ENCODE data around the gene INTS1. TPM values are rescaled to one million over a fixed set of nuclear protein-coding genes. Genes with fewer than 3 reads are reported as not detected.

The INTS1 gene
- total RNA-seq, 1 donor from 2014 or later = 81.9 TPM

- Histone ChIP-seq H3K4me2 (ENCODE audit: low read length) (no peak overlapping the region), H3K4me3 (ENCODE audit: insufficient read depth, low read depth, low read length) (no peak overlapping the region), H2AFZ (ENCODE audit: low read depth, low read length) (no peak overlapping the region), H3K36me3 (ENCODE audit: insufficient read depth, low read length) (peaks cover 3% of the 10 kb centered on the region), H3K9me3 (ENCODE audit: insufficient read depth, low read depth, low read length) (no peaks in the 10 kb centered on the region), H4K20me1 (ENCODE audit: insufficient read depth, low read length) (peaks cover 9% of the 10 kb centered on the region), H3K27me3 (ENCODE audit: insufficient read depth, low read length) (no peaks in the 10 kb centered on the region), H3K9ac (ENCODE audit: low read length) (no peak overlapping the region), H3K4me1 (ENCODE audit: insufficient read depth, low read length) (no peaks in the 10 kb centered on the region), H3K27ac (ENCODE audit: low read depth, low read length) (no peak overlapping the region), H3K79me2 (ENCODE audit: insufficient read depth, low read length) (no peaks in the 10 kb centered on the region)
- FAIRE-seq (no peak), DNase-seq (ENCODE audit: low read depth) (no peak)
- Mint-ChIP-seq H3K27ac (ENCODE audit: unreplicated experiment) (no peak overlapping the region), H3K4me1 (ENCODE audit: low read depth, unreplicated experiment) (no peaks in the 10 kb centered on the region), H3K36me3 (ENCODE audit: low read depth, unreplicated experiment) (peaks cover 15% of the 10 kb centered on the region), H3K9me3 (ENCODE audit: unreplicated experiment) (no peaks in the 10 kb centered on the region), H3K27me3 (ENCODE audit: low read depth, unreplicated experiment) (no peaks in the 10 kb centered on the region), H3K4me3 (ENCODE audit: unreplicated experiment) (no peak overlapping the region)
- TF ChIP-seq, protein P1, sequence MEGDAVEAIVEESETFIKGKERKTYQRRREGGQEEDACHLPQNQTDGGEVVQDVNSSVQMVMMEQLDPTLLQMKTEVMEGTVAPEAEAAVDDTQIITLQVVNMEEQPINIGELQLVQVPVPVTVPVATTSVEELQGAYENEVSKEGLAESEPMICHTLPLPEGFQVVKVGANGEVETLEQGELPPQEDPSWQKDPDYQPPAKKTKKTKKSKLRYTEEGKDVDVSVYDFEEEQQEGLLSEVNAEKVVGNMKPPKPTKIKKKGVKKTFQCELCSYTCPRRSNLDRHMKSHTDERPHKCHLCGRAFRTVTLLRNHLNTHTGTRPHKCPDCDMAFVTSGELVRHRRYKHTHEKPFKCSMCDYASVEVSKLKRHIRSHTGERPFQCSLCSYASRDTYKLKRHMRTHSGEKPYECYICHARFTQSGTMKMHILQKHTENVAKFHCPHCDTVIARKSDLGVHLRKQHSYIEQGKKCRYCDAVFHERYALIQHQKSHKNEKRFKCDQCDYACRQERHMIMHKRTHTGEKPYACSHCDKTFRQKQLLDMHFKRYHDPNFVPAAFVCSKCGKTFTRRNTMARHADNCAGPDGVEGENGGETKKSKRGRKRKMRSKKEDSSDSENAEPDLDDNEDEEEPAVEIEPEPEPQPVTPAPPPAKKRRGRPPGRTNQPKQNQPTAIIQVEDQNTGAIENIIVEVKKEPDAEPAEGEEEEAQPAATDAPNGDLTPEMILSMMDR (IDR thresholded peaks at IDR 0.05; ENCODE audit: insufficient read depth, low read depth, low read length) = no peak
- TF ChIP-seq EZH2 (IDR thresholded peaks at IDR 0.05; ENCODE audit: insufficient read depth, low read length) = no peak
Observed at GRCh38 chr7:1492221-1492620, 12.0 kb downstream of the INTS1 start.

DNA sequence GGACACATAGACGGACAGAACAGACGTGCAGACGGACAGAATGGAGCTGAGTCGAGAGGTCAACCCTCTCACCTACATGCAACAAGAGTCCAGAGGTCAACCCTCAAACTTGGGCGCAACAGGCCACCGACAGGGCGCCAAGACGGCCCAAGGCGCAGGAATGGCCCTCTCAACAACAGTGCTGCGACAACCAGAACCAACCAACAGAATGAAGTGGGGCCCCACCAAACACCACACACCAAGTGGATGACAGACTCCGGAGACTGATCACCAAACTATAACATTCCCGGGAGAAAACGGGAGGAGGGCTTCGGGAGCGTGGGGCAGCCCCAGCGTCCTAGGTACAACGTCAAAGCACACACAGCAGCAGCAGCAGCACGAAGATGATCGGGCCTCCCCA lies 13.4 kb downstream of the INTS1 start:
- Mint-ChIP-seq H3K27me3 (ENCODE audit: low read depth, unreplicated experiment) (no peaks in the 10 kb centered on the region), H3K4me1 (ENCODE audit: low read depth, unreplicated experiment) (no peaks in the 10 kb centered on the region), H3K9me3 (ENCODE audit: unreplicated experiment) (no peaks in the 10 kb centered on the region), H3K27ac (ENCODE audit: unreplicated experiment) (no peak overlapping the region), H3K4me3 (ENCODE audit: unreplicated experiment) (no peak overlapping the region), H3K36me3 (ENCODE audit: low read depth, unreplicated experiment) (peaks cover 15% of the 10 kb centered on the region)
- no peak for TF ChIP-seq EZH2 (IDR thresholded peaks at IDR 0.05; ENCODE audit: insufficient read depth, low read length)
- TF ChIP-seq, protein P1 (IDR thresholded peaks at IDR 0.05; ENCODE audit: insufficient read depth, low read depth, low read length) = no peak
- no peaks in the 10 kb centered on the region for H3K9me3 ChIP-seq (ENCODE audit: insufficient read depth, low read depth, low read length)
- peaks cover 10% of the 10 kb centered on the region for H4K20me1 ChIP-seq (ENCODE audit: insufficient read depth, low read length)
- H3K4me2 ChIP-seq (ENCODE audit: low read length) = no peak overlapping the region
- H3K79me2 ChIP-seq (ENCODE audit: insufficient read depth, low read length) = no peaks in the 10 kb centered on the region
- no peak overlapping the region for H2AFZ ChIP-seq (ENCODE audit: low read depth, low read length)
- no peak for DNase-seq (ENCODE audit: low read depth)
- H3K27ac ChIP-seq (ENCODE audit: low read depth, low read length) = no peak overlapping the region
- no peak for FAIRE-seq
- H3K9ac ChIP-seq (ENCODE audit: low read length) = no peak overlapping the region
- H3K27me3 ChIP-seq (ENCODE audit: insufficient read depth, low read length) = no peaks in the 10 kb centered on the region
- peaks cover 3% of the 10 kb centered on the region for H3K36me3 ChIP-seq (ENCODE audit: insufficient read depth, low read length)
- H3K4me1 ChIP-seq (ENCODE audit: insufficient read depth, low read length) = no peaks in the 10 kb centered on the region
- no peak overlapping the region for H3K4me3 ChIP-seq (ENCODE audit: insufficient read depth, low read depth, low read length)

DNA sequence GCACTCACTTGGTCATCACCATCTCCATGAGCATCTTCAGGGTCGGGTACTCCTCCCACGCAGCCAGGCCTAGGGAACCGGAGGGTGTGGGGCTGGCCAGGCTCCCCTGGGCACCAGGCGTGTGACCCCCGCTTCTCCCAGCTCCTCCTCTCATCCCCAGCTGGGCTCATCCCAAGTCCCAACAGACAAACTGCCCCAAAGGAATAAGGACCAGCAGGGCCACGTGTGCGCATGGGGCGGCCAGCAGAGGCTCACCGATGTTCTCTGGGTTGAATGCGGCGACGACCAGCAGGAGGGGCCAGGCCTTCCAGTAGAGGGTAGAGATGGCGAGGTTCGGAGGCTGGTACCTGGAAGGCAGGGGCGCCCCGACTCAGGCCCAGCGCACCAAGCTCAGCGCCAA lies 14.9 kb downstream of the INTS1 start:
- peaks cover 15% of the 10 kb centered on the region for H3K36me3 Mint-ChIP-seq (ENCODE audit: low read depth, unreplicated experiment)
- FAIRE-seq = no peak

More for the DNA sequence above, 14.9 kb downstream of the INTS1 start:
- H3K27ac ChIP-seq (ENCODE audit: low read depth, low read length) = no peak overlapping the region
- H3K4me1 Mint-ChIP-seq (ENCODE audit: low read depth, unreplicated experiment) = no peaks in the 10 kb centered on the region
- no peaks in the 10 kb centered on the region for H3K4me1 ChIP-seq (ENCODE audit: insufficient read depth, low read length)
- H3K27me3 ChIP-seq (ENCODE audit: insufficient read depth, low read length) = no peaks in the 10 kb centered on the region
- H4K20me1 ChIP-seq (ENCODE audit: insufficient read depth, low read length) = peaks cover 13% of the 10 kb centered on the region
- H2AFZ ChIP-seq (ENCODE audit: low read depth, low read length) = no peak overlapping the region
- H3K4me3 Mint-ChIP-seq (ENCODE audit: unreplicated experiment) = no peak overlapping the region
- TF ChIP-seq, protein P1 (IDR thresholded peaks at IDR 0.05; ENCODE audit: insufficient read depth, low read depth, low read length) = no peak
- TF ChIP-seq EZH2 (IDR thresholded peaks at IDR 0.05; ENCODE audit: insufficient read depth, low read length) = no peak
- H3K4me3 ChIP-seq (ENCODE audit: insufficient read depth, low read depth, low read length) = no peak overlapping the region
- H3K9me3 Mint-ChIP-seq (ENCODE audit: unreplicated experiment) = no peaks in the 10 kb centered on the region
- DNase-seq (ENCODE audit: low read depth) = no peak
- no peaks in the 10 kb centered on the region for H3K79me2 ChIP-seq (ENCODE audit: insufficient read depth, low read length)
- H3K9ac ChIP-seq (ENCODE audit: low read length) = no peak overlapping the region
- H3K27ac Mint-ChIP-seq (ENCODE audit: unreplicated experiment) = no peak overlapping the region
- H3K4me2 ChIP-seq (ENCODE audit: low read length) = no peak overlapping the region
- peaks cover 3% of the 10 kb centered on the region for H3K36me3 ChIP-seq (ENCODE audit: insufficient read depth, low read length)
- no peaks in the 10 kb centered on the region for H3K27me3 Mint-ChIP-seq (ENCODE audit: low read depth, unreplicated experiment)
- no peaks in the 10 kb centered on the region for H3K9me3 ChIP-seq (ENCODE audit: insufficient read depth, low read depth, low read length)
